WTC11 (cell line): ENCODE data around the gene CORO7. TPM values are rescaled to one million over a fixed set of nuclear protein-coding genes. Genes with fewer than 3 reads are reported as not detected.
A peak's percentile ranks its signal among the peaks of the same experiment; 100 is the strongest.

Experiments
- ATAC-seq: fragments of 200-7000 bp; cut with Tn5 transposase; 2 replicates; pipeline ENCODE4 v1.10.0; 2021; ENCODE audit warnings: mild to moderate bottlenecking, moderate library complexity
- CTCF ChIA-PET: fragments of 300-600 bp; sonication (Branson Sonifier 250); formaldehyde crosslinking; loops from one replicate; lab custom pipeline; 2021; ENCODE audit warnings: antibody characterized with exemption; lab: Charles Lee
- POLR2A ChIA-PET: fragments of 350-600 bp; sonication (Branson Sonifier 250); formaldehyde crosslinking; loops from one replicate; lab custom pipeline; 2021; ENCODE audit warnings: antibody characterized with exemption; lab: Charles Lee
- DNase-seq: peaks from one replicate; pipeline ENCODE4 v3.0.0; 2021; ENCODE audit warnings: low spot score
- H3K27ac Mint-ChIP-seq: 2 replicates; pipeline ENCODE4 v1.8.0; 2021; ENCODE audit warnings: mixed read lengths
- H3K27me3 Mint-ChIP-seq: 2 replicates; pipeline ENCODE4 v1.8.0; 2021; ENCODE audit warnings: low read depth, mild to moderate bottlenecking, moderate library complexity, mixed read lengths
- H3K36me3 Mint-ChIP-seq: 2 replicates; pipeline ENCODE4 v1.8.0; 2021; ENCODE audit warnings: mixed read lengths
- H3K4me1 Mint-ChIP-seq: 2 replicates; pipeline ENCODE4 v1.8.0; 2022; ENCODE audit warnings: mixed read lengths
- H3K4me3 Mint-ChIP-seq: 2 replicates; pipeline ENCODE4 v1.8.0; 2021; ENCODE audit warnings: mild to moderate bottlenecking, moderate library complexity, mixed read lengths
- H3K9me3 Mint-ChIP-seq: 2 replicates; pipeline ENCODE4 v1.8.0; 2021; ENCODE audit warnings: mixed read lengths
- CREM ChIP-seq: sonication (generic); formaldehyde crosslinking; IDR thresholded peaks from 2 replicates; pipeline ENCODE4 v1.8.1; 2022; ENCODE audit warnings: mild to moderate bottlenecking, missing genetic modification reagents, moderate library complexity
- ELF4 ChIP-seq: sonication (generic); formaldehyde crosslinking; IDR thresholded peaks from 2 replicates; pipeline ENCODE4 v1.8.1; 2022; ENCODE audit warnings: low read depth, mild to moderate bottlenecking, moderate library complexity, missing genetic modification reagents
- GTF2I ChIP-seq: fragments of 250-450 bp; sonication (Bioruptor Pico); conservative IDR thresholded peaks from 2 replicates; pipeline ENCODE4 v1.4.0; 2021; ENCODE audit warnings: mild to moderate bottlenecking
- IRF2 ChIP-seq: sonication (generic); formaldehyde crosslinking; IDR thresholded peaks from 2 replicates; pipeline ENCODE4 v1.8.0; 2022; ENCODE audit warnings: low read depth, missing genetic modification reagents, borderline replicate concordance
- JAZF1 ChIP-seq: fragments of 250-450 bp; sonication (Bioruptor Pico); IDR thresholded peaks from 2 replicates; pipeline ENCODE4 v1.9.0; 2021; ENCODE audit warnings: moderate library complexity, mild to moderate bottlenecking, inconsistent platforms
- NFATC4 ChIP-seq: fragments of 250-450 bp; sonication (Bioruptor Pico); IDR thresholded peaks from 2 replicates; pipeline ENCODE4 v1.9.0; 2021; ENCODE audit warnings: mild to moderate bottlenecking
- SMAD3 ChIP-seq: sonication (generic); formaldehyde crosslinking; IDR thresholded peaks from 2 replicates; pipeline ENCODE4 v1.8.0; 2022; ENCODE audit warnings: missing genetic modification reagents, mild to moderate bottlenecking, borderline replicate concordance
- ZNF121 ChIP-seq: sonication (generic); formaldehyde crosslinking; IDR thresholded peaks from 2 replicates; pipeline ENCODE4 v1.8.0; 2023; ENCODE audit warnings: missing genetic modification reagents
- ZNF219 ChIP-seq: sonication (generic); formaldehyde crosslinking; IDR thresholded peaks from 2 replicates; pipeline ENCODE4 v1.8.0; 2023; ENCODE audit warnings: missing genetic modification reagents, mild to moderate bottlenecking, borderline replicate concordance
- ZNF396 ChIP-seq: fragments of 250-450 bp; sonication (Bioruptor Pico); IDR thresholded peaks from 2 replicates; pipeline ENCODE4 v1.8.0; 2021; ENCODE audit warnings: mild to moderate bottlenecking, moderate library complexity, borderline replicate concordance
- total RNA-seq: library from RNA; stranded (reverse); gene quantifications from 3 replicates; pipeline ENCODE4 v1.2.3, GENCODE V29; 2021
- TF ChIP-seq, protein P1 (sequence below): sonication (generic); formaldehyde crosslinking; IDR thresholded peaks from 2 replicates; pipeline ENCODE4 v1.8.1; 2023; ENCODE audit warnings: mild to moderate bottlenecking, missing genetic modification reagents
- TF ChIP-seq, protein P2 (sequence below): fragments of 250-450 bp; sonication (Bioruptor Pico); IDR thresholded peaks from 2 replicates; pipeline ENCODE4 v1.9.0; 2021; ENCODE audit warnings: moderate library complexity, mild to moderate bottlenecking, inconsistent platforms, borderline replicate concordance
- TF ChIP-seq, protein P3 (sequence below): sonication (generic); formaldehyde crosslinking; IDR thresholded peaks from 2 replicates; pipeline ENCODE4 v1.8.0; 2023; ENCODE audit warnings: mild to moderate bottlenecking, missing genetic modification reagents
- TF ChIP-seq, protein P4 (sequence below): sonication (generic); formaldehyde crosslinking; IDR thresholded peaks from 2 replicates; pipeline ENCODE4 v1.8.1; 2023; ENCODE audit warnings: mild to moderate bottlenecking, missing genetic modification reagents, moderate library complexity
- TF ChIP-seq, protein P5 (sequence below): sonication (generic); formaldehyde crosslinking; IDR thresholded peaks from 2 replicates; pipeline ENCODE4 v1.8.1; 2022; ENCODE audit warnings: low read depth, missing genetic modification reagents, borderline replicate concordance
- TF ChIP-seq, protein P6 (sequence below): fragments of 250-450 bp; sonication (Bioruptor Pico); conservative IDR thresholded peaks from 2 replicates; pipeline ENCODE4 v1.9.0; 2021; ENCODE audit warnings: mild to moderate bottlenecking
- TF ChIP-seq, protein P7 (sequence below): sonication (generic); formaldehyde crosslinking; IDR thresholded peaks from 2 replicates; pipeline ENCODE4 v1.8.1; 2023; ENCODE audit warnings: mild to moderate bottlenecking, missing genetic modification reagents
- TF ChIP-seq, protein P8 (sequence below): sonication (generic); formaldehyde crosslinking; conservative IDR thresholded peaks from 2 replicates; pipeline ENCODE4 v1.8.1; 2022; ENCODE audit warnings: mild to moderate bottlenecking, missing genetic modification reagents

The CORO7 gene
- total RNA-seq, 1 experiment from 2014 or later, result 45.5 TPM

DNA sequence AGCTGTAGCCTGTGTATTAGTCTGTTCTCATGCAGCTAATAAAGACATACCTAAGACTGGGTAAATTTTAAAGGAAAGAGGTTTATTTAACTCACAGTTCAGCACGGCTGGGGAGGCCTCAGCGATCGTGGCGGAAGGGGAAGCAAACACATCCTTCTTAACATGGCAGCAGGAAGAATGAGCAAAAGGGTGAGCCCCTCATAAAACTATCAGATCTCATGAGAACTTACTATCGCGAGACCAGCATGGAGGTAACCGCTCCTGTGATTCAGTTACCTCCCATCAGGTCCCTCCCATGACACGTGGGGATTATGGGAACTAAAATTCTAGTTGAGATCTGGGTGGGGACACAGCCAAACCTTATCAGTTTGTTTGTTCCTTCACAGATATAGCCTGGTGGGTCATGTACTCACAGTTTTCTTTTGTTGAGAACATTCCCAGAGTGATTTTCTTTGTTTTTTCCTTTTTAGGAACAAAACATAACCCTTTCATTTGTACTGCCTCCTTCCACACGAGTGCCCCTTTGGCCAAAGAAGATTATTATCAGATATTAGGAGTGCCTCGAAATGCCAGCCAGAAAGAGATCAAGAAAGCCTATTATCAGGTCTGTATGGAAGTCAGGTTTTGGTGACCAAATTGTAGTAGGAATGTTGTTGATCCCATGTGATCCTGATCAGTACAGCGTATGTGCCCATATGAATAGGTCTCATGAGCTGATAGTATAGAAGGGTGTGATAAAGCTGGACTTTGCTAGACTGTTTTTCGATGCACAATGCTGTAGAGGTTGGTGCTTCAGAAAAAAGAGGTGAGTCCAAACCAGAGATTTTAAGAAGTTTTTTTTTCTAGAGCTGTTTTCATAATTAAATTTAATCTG, 17.8 kb upstream of the CORO7 start (continued):
- TF ChIP-seq, protein P1, sequence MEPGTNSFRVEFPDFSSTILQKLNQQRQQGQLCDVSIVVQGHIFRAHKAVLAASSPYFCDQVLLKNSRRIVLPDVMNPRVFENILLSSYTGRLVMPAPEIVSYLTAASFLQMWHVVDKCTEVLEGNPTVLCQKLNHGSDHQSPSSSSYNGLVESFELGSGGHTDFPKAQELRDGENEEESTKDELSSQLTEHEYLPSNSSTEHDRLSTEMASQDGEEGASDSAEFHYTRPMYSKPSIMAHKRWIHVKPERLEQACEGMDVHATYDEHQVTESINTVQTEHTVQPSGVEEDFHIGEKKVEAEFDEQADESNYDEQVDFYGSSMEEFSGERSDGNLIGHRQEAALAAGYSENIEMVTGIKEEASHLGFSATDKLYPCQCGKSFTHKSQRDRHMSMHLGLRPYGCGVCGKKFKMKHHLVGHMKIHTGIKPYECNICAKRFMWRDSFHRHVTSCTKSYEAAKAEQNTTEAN (CRISPR knock-in tag), result no peak
- TF ChIP-seq, protein P2, sequence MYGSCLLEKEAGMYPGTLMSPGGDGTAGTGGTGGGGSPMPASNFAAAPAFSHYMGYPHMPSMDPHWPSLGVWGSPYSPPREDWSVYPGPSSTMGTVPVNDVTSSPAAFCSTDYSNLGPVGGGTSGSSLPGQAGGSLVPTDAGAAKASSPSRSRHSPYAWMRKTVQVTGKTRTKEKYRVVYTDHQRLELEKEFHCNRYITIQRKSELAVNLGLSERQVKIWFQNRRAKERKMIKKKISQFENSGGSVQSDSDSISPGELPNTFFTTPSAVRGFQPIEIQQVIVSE (CRISPR knock-in tag), result no peak
- no peak for TF ChIP-seq ZNF396 (CRISPR knock-in tag)
- TF ChIP-seq, protein P3, sequence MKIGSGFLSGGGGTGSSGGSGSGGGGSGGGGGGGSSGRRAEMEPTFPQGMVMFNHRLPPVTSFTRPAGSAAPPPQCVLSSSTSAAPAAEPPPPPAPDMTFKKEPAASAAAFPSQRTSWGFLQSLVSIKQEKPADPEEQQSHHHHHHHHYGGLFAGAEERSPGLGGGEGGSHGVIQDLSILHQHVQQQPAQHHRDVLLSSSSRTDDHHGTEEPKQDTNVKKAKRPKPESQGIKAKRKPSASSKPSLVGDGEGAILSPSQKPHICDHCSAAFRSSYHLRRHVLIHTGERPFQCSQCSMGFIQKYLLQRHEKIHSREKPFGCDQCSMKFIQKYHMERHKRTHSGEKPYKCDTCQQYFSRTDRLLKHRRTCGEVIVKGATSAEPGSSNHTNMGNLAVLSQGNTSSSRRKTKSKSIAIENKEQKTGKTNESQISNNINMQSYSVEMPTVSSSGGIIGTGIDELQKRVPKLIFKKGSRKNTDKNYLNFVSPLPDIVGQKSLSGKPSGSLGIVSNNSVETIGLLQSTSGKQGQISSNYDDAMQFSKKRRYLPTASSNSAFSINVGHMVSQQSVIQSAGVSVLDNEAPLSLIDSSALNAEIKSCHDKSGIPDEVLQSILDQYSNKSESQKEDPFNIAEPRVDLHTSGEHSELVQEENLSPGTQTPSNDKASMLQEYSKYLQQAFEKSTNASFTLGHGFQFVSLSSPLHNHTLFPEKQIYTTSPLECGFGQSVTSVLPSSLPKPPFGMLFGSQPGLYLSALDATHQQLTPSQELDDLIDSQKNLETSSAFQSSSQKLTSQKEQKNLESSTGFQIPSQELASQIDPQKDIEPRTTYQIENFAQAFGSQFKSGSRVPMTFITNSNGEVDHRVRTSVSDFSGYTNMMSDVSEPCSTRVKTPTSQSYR (CRISPR knock-in tag), result no peak
- no peak for TF ChIP-seq CREM (CRISPR knock-in tag)
- no peak for TF ChIP-seq JAZF1 (CRISPR knock-in tag)

DNA sequence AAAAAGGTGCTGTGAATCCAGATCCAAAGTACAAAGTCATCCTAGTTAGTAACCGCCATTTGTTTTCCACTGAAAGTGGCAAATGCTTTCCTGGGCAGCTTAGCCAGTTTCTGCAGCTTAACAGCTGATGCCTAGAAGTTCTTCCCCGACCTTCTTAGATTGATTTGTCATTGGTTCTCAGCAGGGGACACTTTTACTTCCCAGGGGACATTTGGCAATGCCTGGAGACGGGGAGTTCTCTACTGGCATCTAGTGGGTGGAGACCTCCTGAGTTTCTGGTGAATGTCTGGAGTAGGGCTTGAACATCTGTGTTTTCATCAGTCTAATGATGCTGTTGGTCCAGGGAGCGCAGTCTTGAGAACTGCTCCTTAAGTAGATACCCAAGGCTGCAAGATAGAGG, 16.8 kb upstream of the CORO7 start:
- no peaks in the 10 kb centered on the region for H3K4me1 Mint-ChIP-seq
- H3K4me3 Mint-ChIP-seq, result no peak overlapping the region
- TF ChIP-seq, protein P4, sequence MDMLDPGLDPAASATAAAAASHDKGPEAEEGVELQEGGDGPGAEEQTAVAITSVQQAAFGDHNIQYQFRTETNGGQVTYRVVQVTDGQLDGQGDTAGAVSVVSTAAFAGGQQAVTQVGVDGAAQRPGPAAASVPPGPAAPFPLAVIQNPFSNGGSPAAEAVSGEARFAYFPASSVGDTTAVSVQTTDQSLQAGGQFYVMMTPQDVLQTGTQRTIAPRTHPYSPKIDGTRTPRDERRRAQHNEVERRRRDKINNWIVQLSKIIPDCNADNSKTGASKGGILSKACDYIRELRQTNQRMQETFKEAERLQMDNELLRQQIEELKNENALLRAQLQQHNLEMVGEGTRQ (CRISPR knock-in tag), result no peak
- TF ChIP-seq GTF2I, result no peak
- TF ChIP-seq, protein P5, sequence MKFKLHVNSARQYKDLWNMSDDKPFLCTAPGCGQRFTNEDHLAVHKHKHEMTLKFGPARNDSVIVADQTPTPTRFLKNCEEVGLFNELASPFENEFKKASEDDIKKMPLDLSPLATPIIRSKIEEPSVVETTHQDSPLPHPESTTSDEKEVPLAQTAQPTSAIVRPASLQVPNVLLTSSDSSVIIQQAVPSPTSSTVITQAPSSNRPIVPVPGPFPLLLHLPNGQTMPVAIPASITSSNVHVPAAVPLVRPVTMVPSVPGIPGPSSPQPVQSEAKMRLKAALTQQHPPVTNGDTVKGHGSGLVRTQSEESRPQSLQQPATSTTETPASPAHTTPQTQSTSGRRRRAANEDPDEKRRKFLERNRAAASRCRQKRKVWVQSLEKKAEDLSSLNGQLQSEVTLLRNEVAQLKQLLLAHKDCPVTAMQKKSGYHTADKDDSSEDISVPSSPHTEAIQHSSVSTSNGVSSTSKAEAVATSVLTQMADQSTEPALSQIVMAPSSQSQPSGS (CRISPR knock-in tag), result no peak
- TF ChIP-seq JAZF1 (CRISPR knock-in tag), result no peak
- TF ChIP-seq, protein P6, sequence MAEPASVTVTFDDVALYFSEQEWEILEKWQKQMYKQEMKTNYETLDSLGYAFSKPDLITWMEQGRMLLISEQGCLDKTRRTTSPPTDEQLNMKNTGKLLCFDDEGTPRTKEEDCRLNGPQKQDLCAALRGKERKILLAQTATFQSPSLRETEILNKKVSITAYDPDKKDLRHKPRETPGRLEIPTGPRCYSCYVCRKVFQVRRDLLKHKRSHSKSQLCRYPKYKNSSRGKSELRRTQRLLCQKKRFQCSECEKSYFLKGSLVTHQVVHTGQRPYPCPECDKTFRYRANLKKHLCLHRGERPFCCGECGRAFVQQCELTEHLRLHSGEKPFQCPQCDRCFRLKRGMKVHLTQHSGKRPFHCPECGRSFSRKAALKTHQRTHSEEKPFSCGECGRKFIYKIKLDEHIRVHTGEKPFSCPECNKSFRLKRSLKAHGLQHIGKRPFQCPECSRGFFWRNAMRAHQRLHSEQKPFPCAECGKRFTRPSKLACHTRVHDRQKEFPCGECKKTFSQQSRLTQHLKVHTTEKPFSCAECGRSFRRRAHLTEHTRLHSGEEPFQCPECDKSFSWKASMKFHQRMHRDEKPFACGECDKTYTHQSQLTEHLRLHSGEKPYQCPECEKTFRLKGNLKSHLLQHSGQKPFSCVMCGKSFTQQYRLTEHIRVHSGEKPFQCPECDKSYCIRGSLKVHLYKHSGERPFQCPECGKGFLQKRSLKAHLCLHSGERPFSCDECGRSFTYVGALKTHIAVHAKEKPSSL (CRISPR knock-in tag), result no peak
- no peak for TF ChIP-seq NFATC4 (CRISPR knock-in tag)
- no peak for TF ChIP-seq ELF4
- no peak for TF ChIP-seq SMAD3
- TF ChIP-seq, protein P7, sequence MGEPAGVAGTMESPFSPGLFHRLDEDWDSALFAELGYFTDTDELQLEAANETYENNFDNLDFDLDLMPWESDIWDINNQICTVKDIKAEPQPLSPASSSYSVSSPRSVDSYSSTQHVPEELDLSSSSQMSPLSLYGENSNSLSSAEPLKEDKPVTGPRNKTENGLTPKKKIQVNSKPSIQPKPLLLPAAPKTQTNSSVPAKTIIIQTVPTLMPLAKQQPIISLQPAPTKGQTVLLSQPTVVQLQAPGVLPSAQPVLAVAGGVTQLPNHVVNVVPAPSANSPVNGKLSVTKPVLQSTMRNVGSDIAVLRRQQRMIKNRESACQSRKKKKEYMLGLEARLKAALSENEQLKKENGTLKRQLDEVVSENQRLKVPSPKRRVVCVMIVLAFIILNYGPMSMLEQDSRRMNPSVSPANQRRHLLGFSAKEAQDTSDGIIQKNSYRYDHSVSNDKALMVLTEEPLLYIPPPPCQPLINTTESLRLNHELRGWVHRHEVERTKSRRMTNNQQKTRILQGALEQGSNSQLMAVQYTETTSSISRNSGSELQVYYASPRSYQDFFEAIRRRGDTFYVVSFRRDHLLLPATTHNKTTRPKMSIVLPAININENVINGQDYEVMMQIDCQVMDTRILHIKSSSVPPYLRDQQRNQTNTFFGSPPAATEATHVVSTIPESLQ (CRISPR knock-in tag), result no peak
- TF ChIP-seq, protein P8, sequence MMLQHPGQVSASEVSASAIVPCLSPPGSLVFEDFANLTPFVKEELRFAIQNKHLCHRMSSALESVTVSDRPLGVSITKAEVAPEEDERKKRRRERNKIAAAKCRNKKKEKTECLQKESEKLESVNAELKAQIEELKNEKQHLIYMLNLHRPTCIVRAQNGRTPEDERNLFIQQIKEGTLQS, result no peak
- TF ChIP-seq IRF2, result no peak
- TF ChIP-seq ZNF219 (CRISPR knock-in tag), result no peak
- TF ChIP-seq ZNF121 (CRISPR knock-in tag), result no peak
- ChIA-PET POLR2A (no interaction called here), CTCF (no interaction called here)
- H3K9me3 Mint-ChIP-seq, result no peaks in the 10 kb centered on the region
- no peak for DNase-seq
- no peak for ATAC-seq
- peak overlapping the region; percentile 44; the same call in 1 of the 2 replicates for H3K27ac Mint-ChIP-seq
- no peaks in the 10 kb centered on the region for H3K27me3 Mint-ChIP-seq
- peaks cover 46% of the 10 kb centered on the region for H3K36me3 Mint-ChIP-seq
